ENCODE measurements around the gene FOXL3. TPM values are rescaled to one million over a fixed set of nuclear protein-coding genes. Genes with fewer than 3 reads are reported as not detected.

The FOXL3 gene
- total RNA-seq, 1 experiment from 2014 or later: not detected

DNA sequence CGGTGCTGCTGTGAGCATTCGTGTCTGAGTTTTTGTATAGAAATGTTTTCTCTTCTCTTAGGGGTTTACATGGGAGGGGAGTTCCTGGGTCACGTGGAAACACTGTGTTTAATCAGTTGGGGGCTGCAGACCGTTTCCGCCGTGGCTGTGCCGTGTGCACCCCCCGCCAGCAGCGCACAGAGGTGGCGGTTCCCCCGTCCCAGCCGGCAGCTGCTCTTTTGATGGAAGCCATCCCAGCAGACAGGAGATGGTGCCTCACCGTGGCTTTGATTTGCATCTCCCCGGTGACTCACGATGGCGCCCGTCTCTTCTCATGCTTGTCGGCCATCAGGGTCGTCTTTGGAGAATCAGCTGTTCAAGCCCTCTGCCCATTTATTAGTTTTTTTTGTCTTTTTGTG, 34.9 kb upstream of the FOXL3 start:
- CTCF ChIA-PET: no interaction called here
- BruUV-seq (replicated peaks): no TSS peak
- RAD21 ChIA-PET (ENCODE audit: low non-redundant PET in 1 of 2, low total read pairs in 2 of 2, uncharacterized antibody in 2 of 2, unreplicated experiment in 2 of 2): no interaction called here

DNA sequence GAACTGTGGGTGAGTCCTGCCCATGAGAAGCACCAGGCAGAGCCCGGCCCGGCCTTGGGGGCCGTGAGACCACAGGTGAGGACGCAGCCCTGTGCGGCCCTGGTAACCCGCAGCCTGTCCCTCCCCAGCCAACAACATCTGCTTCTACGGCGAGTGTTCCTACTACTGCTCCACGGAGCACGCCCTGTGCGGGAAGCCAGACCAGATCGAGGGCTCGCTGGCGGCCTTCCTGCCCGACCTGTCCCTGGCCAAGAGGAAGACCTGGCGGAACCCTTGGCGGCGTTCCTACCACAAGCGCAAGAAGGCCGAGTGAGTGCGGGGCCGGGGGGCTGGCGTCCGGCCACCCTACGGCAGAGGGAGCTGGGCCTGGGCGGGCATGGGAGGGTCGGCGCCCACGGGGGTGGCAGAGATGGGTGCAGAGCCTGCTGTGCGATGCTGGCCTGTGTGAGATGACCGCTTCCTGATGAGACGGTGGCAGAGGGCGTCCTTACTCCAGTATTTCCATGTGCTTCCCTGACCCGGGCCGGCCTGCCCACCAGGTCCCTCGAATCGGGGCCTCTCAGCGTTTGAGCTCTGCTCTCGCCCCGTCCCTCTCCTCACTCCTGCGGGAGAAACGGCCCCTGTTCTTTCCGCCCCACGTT, 34.1 kb upstream of the FOXL3 start:
- no TSS peak for BruUV-seq (replicated peaks)
- TF ChIP-seq, protein P1, sequence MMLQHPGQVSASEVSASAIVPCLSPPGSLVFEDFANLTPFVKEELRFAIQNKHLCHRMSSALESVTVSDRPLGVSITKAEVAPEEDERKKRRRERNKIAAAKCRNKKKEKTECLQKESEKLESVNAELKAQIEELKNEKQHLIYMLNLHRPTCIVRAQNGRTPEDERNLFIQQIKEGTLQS (IDR thresholded peaks at IDR 0.05): no peak
- TF ChIP-seq YY1 (IDR thresholded peaks at IDR 0.05; ENCODE audit: extremely low read depth, insufficient replicate concordance, low read depth, low read length) (no peak), ELF1 (IDR thresholded peaks at IDR 0.05; ENCODE audit: borderline replicate concordance, low read depth) (no peak), ZFX (IDR thresholded peaks at IDR 0.05) (no peak)
- H3K9ac ChIP-seq (ENCODE audit: low read length): no peak overlapping the region
- RAD21 ChIA-PET (ENCODE audit: low non-redundant PET in 1 of 2, low total read pairs in 2 of 2, uncharacterized antibody in 2 of 2, unreplicated experiment in 2 of 2): no interaction called here
- intact Hi-C loops (cut with micrococcal nuclease): no loop called here
- H2AFZ ChIP-seq (ENCODE audit: low read depth, low read length, poor library complexity, severe bottlenecking): no peak overlapping the region
- no peak for DNase-seq (ENCODE audit: low read depth, low spot score)
- H3K9me3 ChIP-seq (ENCODE audit: control insufficient read depth in 1 of 2, insufficient read depth in 1 of 2, low read depth in 1 of 2, low read length in 2 of 2): peaks cover under 1 to 19% of the 10 kb centered on the region in 2 experiments; a peak in 2 of 4 replicates
- H3K27ac ChIP-seq (ENCODE audit: low read depth, low read length): no peak overlapping the region
- ATAC-seq: no peak
- peaks cover 0 to 5% of the 10 kb centered on the region in 2 experiments; a peak in 2 of 4 replicates for H3K36me3 ChIP-seq (ENCODE audit: control insufficient read depth in 1 of 2, insufficient read depth in 2 of 2, low read length in 2 of 2)
- POLR2A ChIA-PET: no interaction called here
- no peaks in the 10 kb centered on the region for H4K20me1 ChIP-seq (ENCODE audit: insufficient read depth)
- H3K4me3 ChIP-seq (replicated peaks in 1 of 2; ENCODE audit: low read depth in 1 of 2, low read length in 2 of 2): no peak overlapping the region
- H3K4me1 ChIP-seq (ENCODE audit: control insufficient read depth in 1 of 2, insufficient read depth in 2 of 2, low read length in 2 of 2): no peaks in the 10 kb centered on the region
- H3K4me2 ChIP-seq (ENCODE audit: low read length): no peak overlapping the region
- H3K27me3 ChIP-seq (ENCODE audit: insufficient read depth, low read length): no peaks in the 10 kb centered on the region
- CTCF ChIA-PET: no interaction called here
- H3K79me2 ChIP-seq (ENCODE audit: insufficient read depth, low read length): no peaks in the 10 kb centered on the region
- no peaks in the 10 kb centered on the region for H3K9me2 ChIP-seq (ENCODE audit: insufficient read depth)

More for the DNA sequence above, 34.9 kb upstream of the FOXL3 start:
- Histone ChIP-seq H3K4me2 (ENCODE audit: low read length) (no peak overlapping the region), H2AFZ (ENCODE audit: low read depth, low read length, poor library complexity, severe bottlenecking) (no peak overlapping the region), H3K9me3 (ENCODE audit: control insufficient read depth in 1 of 2, insufficient read depth in 1 of 2, low read depth in 1 of 2, low read length in 2 of 2) (peaks cover 0 to 13% of the 10 kb centered on the region in 2 experiments; a peak in 1 of 4 replicates), H3K4me1 (ENCODE audit: control insufficient read depth in 1 of 2, insufficient read depth in 2 of 2, low read length in 2 of 2) (no peaks in the 10 kb centered on the region), H3K27me3 (ENCODE audit: insufficient read depth, low read length) (no peaks in the 10 kb centered on the region), H4K20me1 (ENCODE audit: insufficient read depth) (no peaks in the 10 kb centered on the region), H3K9ac (ENCODE audit: low read length) (no peak overlapping the region), H3K36me3 (ENCODE audit: control insufficient read depth in 1 of 2, insufficient read depth in 2 of 2, low read length in 2 of 2) (no peaks in the 10 kb centered on the region; a peak in 2 of 4 replicates), H3K4me3 (replicated peaks in 1 of 2; ENCODE audit: low read depth in 1 of 2, low read length in 2 of 2) (no peak overlapping the region), H3K9me2 (ENCODE audit: insufficient read depth) (no peaks in the 10 kb centered on the region), H3K79me2 (ENCODE audit: insufficient read depth, low read length) (no peaks in the 10 kb centered on the region), H3K27ac (ENCODE audit: low read depth, low read length) (no peak overlapping the region)
- intact Hi-C loops (cut with micrococcal nuclease): no loop called here
- POLR2A ChIA-PET: no interaction called here
- ATAC-seq (no peak), DNase-seq (ENCODE audit: low read depth, low spot score) (no peak)
- TF ChIP-seq SRF (IDR thresholded peaks at IDR 0.05; ENCODE audit: low read depth) (no peak), JUND (IDR thresholded peaks at IDR 0.05) (no peak), CBX3 (IDR thresholded peaks at IDR 0.05; ENCODE audit: low read depth) (no peak), SP1 (IDR thresholded peaks at IDR 0.05; ENCODE audit: low read depth) (no peak), EZH2phosphoT487 (IDR thresholded peaks at IDR 0.05; ENCODE audit: borderline replicate concordance) (no peak), EGR1 (IDR thresholded peaks at IDR 0.05; ENCODE audit: low read depth) (no peak)
